ENCODE measurements around the gene TPCN2.
A peak's percentile ranks its signal among the peaks of the same experiment; 100 is the strongest.
"Not testable (repeated sequence)": the region's sequence is repeated elsewhere in the genome, so short reads cannot be mapped to it uniquely, and the experiment has no call there.

The TPCN2 gene

GRCh38 chr11:69048694-69049489 is at the start of gene TPCN2:
TPCN2 (plus strand) TSS chr11:69048932; CDS start chr11:69048998, 66 bp downstream.
- peak; percentile 82 for DNase-seq

DNA sequence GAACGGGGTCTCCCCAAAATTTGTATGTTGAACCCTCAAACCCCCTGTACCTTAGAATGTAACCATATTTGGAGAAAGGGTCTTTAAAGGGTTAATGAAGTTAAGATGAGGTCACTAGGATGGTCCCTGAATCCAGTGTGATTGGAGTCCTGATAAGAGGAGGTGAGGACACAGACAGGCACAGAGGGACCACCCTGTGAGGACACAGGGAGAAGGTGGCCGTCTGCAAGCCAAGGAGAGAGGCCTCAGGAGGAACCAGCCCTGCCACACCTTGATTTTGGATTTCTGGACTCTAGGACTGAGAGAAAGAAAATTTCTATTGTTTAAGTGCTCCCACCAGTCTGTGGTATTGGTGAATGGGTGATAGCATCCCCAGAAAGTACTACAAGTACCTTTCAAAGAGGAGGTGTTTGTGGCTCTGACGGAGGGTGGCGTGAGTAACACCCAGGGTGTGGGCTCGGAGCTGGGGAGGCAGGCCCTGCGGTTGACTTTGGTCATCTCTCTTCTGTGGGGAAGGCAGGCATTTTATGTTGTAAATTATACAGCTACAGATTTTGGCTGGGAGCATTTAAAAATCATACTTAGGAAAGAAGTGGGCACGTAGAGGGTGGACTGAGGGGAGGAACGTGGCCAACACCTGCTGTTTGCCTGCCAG is 49.5 kb upstream of the TPCN2 start:
- DNase-seq = no peak

DNA sequence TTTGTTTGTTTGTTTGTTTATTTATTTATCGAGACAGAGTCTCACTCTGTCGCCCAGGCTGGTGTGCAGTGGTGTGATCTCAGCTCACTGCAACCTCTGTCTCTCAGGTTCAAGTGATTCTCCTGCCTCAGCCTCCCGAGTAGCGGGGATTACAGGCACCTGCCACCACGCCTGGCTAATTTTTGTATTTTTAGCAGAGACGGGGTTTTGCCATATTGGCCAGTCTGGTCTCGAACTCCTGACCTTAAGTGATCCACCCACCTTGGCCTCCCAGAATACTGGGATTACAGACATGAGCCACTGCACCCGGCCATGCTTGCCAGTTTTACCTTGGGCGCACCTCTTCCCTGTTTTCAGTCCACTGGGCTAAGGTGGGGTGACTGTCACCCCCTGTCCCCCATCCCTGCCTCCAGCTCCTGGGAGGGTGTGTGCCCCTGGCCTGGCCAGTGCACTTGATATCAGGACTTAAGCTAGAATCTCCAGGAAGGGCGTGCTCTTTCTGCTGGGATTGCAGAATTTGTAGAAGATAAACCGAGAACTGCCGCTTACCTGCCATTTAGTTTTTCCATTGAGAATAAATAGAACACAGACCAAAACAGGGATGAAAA is 48.9 kb upstream of the TPCN2 start:
- not testable (repeated sequence) for DNase-seq

DNA sequence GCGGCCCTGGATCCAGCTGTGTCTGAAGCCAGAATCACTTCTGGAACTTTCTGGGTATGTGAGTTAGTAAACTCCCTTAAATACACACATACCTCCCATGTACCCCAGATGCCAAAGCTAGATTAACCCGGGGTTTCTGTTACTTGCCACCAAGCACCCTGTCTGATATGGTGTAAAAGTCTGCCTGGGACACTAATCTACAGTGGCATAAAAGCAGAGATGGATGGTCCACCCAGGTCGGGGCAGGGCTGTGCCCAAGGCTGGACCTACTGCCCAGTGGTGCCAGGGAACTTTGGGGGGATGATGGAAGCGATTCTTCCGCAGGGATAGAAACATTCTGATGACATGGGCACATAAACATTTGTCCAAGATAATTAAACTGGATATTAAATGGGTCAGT is 48.3 kb upstream of the TPCN2 start:
- DNase-seq = no peak

DNA sequence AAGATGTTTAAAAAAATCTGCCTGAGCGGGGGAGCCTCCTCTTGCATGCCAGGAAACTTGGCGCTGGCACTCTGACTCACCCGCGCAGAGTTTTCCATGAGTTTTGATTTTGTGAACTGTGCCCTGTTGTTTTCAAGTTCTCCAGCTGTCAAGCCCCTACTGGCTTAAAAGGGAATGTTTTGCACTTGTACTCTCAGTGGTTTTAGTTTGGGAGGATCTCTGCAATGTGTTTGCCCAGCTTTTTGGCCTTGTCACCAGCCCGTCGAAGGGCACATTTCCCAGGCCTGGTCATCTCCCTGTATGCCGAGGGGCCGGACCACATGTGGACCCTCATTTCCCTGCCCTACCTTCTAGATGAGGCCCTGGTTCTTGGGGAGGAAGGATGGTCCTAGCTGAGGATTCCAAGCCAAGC is 47.9 kb upstream of the TPCN2 start:
- no peak for DNase-seq

GRCh38 chr11:69001243-69002081 is 47.3 kb upstream of the TPCN2 start:
- no peak for DNase-seq

- DNase-seq = no peak
These were observed 46.6 kb upstream of the TPCN2 start for GRCh38 chr11:69002110-69002569.

DNA sequence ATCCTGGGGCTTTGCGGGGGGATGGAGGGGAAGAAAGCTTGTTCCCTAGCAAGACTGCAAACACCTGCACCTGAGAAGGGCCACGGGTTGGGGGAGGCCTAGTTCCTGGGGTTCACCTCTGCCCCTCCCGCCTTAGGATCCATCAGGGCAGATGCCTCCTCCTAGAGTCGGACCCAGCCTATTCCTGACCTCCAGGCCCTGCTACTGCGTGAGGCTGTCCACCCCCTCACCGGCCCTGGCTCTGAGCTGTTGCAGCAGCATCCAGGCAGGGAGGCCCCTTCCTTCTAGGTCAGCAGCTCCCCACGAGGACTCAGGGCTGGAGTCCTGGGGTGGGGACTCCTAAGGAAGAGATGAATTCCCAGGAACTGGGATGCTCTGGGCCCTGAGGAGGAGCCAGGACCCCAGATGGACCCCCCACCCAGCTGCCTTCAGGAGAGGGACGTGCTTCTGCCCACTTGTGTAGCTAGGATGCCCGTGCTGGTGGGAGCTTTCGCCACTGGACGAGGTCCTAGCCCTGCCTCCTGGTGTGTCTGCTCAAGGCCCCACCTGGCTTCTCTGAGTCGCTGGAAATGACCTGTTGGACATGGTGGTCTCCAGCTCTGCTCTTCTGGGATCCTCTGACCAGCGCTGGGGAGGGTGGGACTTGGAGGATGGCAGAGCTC is 46.0 kb upstream of the TPCN2 start:
- DNase-seq = no peak

DNA sequence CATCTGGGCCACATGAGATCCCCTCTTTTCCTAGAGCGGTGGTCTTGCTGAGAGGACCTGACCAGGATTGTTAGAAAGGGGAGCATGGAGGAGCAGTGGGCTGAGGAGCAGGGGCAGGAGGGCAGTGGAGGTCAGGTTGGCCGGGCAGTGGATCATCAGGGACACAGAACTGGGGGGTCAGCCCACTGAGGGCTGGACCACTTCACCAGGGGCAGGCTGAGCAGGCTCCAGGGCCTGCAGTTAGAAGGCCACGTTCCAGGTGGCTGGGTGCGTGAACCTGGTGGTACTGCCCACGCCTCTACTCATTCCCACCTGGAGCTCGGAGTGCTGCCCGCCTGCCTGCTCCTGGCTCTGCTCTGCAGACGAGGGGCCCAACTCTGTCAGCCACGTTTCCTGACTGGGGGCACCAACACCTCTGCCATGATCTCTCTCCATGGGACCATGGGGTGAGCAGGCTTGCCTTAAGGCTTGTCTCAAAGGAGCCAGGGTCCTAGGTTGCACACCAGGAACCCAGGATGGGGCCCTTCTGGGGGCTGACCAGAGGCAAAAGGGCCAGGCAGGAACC is 45.3 kb upstream of the TPCN2 start:
- DNase-seq = no peak

DNA sequence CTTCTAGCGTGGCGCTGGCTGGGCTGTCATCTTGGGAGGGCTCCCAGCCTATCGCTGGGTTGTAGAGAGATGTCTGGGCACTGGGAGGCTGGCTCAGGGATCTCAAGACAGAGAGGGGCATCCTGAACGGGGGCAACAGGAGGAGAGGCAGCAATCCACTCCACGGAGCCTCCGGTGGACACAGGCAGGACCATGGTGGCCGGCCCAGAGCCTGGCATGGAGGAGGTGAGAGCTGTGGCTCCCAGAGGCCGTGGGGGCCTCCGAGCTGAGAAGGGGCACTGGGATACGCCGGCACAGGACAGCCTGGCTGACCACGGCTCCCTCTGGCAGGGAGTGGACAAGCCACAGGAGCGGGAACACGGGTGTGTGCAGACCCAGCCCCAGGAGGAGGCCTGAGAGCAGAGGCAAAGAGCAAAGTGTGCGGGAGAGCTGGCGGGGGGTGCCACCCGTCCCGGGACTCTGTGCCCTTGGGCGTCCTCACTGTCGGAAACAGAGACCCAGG is 44.8 kb upstream of the TPCN2 start:
- no peak for DNase-seq

- no peak for DNase-seq
These were observed 44.1 kb upstream of the TPCN2 start for GRCh38 chr11:69004411-69005182.

GRCh38 chr11:69005183-69005630 is 43.5 kb upstream of the TPCN2 start:
- DNase-seq = no peak

GRCh38 chr11:69005631-69006368 is 42.9 kb upstream of the TPCN2 start:
- DNase-seq = no peak

DNA sequence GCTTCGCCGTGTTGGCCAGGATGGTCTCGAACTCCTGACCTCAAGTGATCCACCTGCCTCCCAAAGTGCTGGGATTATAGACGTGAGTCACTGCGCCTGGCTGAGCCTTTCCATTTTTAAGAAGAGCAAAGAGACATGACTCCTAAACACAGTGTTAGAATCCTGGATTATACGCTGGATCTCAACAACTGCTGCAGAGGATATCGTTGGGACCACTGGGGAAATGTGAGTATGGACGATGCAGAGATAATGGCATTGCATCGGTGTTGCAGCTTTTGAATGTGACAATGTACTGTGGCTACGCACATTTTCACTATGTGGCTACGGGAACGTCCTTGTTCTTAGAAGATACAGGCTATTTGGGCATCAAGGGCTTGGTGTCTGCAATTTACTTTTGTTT is 41.9 kb upstream of the TPCN2 start:
- no peak for DNase-seq

DNA sequence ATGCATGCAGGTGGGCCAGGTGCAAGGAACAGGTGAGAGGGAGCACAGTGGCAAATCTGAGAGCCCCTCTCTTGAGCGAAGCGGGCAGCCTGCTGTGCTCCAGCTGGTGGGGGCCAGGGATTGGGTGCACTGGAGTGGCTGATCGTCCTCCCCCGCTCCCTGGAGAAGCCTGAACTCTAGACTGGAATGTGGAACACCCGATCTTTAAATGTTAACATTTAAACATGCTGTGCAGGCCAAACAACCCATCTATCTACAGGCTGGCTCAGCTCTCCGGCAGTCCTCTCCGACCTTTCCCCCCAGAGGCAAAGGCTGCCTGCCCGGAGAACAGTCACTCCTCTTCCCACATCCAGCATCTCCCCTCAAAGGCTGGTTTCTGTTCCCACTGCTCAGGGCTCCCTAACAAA is 40.8 kb upstream of the TPCN2 start:
- no peak for DNase-seq

GRCh38 chr11:69008737-69009440 is 39.8 kb upstream of the TPCN2 start:
- no peak for DNase-seq

DNA sequence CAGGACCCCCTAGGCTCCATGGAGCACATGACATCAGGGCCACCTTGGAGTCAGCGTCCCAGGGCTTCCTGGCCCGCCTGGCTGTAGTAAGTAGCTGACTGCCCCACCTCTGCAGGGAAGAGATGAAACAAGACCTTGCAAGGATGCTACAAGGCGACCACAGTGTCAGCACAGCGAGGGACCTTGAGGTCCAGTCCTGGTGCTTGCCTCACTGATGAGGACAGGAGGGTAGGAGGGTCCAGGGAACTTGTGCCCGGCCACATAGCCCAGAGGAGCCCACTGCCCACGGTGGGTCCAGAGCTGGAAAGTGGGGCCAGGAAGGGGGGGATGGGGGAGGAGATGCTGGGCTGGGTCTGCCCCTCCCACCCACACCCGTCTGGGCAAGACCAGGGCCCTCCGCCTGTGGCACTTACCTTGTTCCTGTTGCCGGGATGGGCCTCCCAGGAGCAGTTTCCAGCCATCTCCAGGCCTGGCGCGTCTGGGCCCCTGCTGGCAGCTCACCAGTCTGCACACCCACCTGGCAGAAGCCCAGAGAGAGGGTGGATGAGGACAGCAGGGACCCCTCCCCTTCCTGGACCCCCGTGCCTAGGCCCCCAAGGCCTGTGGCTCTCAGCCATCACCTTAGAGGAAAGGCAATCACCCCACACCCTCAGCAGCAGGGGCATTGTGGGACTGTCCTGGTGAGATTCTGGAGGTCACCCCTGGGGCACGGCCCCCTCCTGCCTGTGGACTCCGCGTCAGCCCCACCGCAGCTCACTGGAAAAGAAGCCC is 39.1 kb upstream of the TPCN2 start:
- no peak for DNase-seq

DNA sequence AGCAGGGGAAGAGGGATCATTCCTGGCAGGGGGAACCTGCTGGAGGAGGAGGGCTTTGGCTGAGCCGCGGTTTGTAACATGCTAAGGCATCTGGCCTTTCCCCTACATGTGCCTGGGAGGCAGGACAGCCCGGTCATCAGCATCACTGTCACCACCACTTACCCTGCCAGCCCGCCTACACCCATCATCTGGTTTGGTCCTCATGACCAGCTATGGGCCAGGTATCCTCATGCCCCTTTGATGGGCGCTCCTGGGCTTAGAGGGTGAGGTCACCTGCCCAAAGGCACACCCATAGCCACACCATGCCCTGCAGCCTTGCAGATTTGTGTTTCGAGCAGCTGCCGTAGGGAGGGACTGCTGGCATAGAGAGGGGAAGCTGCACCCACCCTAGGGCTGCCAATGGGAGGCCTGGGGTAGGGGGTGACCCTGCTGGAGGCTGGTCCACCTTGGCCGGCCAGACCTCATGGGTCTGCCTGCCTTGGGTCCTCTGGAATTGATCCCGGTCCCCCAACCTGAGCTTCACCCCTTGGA is 38.3 kb upstream of the TPCN2 start:
- DNase-seq = no peak

All from SHP77 treated with DMSO at 0.1 percent for 48 hours (cell line).